Limb (tissue), 2 donors: ENCODE results near the gene DOCK1.

ENCODE experiments used
- DNase-seq, 2 donors: peaks; one replicate each; pipeline ENCODE4 v3.0.0-alpha.2; 2016; ENCODE audit errors: extremely low spot score in 2 of 2

Gene DOCK1

GRCh38 chr10:127417031-127417430 lies 511.8 kb downstream of the DOCK1 start:
- DNase-seq: no peak

DNA sequence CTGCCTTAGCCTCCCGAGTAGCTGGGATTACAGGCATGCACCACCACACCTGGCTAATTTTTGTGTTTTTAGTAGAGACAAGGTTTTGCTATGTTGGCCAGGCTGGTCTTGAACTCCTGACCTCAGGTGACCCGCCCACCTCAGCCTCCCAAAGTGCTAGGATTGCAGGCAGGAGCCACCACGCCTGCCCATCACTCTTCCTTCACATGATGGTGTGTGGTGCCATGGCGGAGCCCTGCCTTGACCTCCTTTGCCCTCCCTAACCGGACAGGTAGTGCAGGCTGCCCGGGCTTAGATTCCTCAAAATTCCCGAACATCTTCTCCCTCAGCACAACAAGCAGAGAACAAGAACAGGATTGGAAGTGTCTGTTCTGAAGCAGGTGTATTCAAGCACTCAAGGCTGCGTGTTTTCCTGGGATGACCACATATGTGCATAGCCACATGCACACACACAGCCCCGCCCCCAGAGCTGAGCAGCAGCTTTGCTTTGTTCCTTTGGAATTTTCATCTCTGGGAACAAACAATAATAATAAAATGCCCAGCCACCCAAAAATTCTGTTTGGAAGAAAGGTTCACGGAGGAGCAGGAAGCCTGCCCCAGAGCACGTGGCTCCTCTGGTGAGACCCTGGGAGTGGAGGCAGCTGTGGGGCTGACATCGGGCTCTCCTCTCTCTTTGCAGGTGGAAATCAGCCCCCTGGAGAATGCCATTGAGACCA lies 512.6 kb downstream of the DOCK1 start:
- DNase-seq: no peak

DNA sequence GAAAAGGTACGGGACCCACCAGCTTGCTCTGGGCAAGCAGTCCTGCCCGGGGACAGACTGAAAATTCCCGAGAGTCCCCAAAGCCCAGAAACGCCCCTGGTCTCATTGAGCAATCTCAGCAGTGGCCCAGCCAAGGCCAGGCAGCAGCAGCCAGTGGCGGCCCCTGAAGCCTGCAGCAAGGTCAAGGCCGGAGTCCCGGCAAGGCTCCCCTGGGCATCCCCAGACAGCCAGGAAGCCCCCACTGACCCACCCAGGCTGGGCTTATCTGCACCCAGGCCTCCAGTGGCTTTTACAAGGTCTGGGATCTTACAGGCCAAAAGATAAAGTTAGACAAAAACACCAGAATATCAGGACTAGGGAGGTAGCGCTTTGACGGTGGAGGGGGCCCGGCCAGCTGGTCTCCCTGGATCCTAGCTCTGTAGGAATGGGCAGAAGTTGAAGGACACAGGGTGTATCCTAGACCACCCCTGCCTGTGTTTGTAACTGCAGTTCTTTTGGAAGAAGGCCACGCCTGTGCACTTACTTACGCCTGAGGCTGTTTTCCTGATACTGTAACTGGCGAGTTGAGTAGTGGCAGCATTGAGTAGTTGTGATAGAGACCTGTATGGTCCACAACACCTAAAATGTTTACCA lies 513.4 kb downstream of the DOCK1 start:
- DNase-seq: no peak

DNA sequence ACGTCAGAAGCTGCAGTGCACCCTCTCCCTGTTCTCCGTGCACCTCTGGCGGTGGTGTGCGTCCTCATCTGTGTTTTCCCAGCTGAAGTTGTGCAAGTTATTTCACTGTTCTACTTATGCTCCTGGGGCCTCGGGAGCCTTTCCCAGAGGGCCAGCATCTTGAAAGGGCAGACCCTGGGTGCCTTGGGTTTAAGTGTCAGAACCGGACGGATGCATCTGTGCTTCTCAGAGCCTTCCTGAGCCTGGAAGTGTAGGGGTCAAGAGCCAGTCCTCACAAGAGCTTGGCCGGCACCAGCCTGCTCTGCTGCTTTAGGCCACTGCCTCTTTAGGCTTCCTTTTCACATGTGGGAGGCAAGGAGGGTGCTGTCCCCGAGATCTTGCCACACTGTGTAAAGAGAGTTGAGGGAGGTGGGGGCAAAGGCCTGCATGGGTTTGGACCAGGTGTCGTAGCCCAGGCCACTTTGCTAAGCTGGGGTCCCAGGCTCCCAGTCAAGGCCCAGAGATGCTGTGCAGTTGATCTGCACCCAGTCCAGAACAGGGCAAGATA lies 515.0 kb downstream of the DOCK1 start:
- no peak for DNase-seq

- DNase-seq: no peak
Measured at GRCh38 chr10:127423218-127423915, 518.1 kb downstream of the DOCK1 start.

- DNase-seq: peak in 1 of 2 donors; percentile 25
Measured at GRCh38 chr10:127424594-127425264, 519.5 kb downstream of the DOCK1 start.

- DNase-seq: no peak
Measured at GRCh38 chr10:127426746-127427145, 521.5 kb downstream of the DOCK1 start.

GRCh38 chr10:127427926-127428325 lies 522.7 kb downstream of the DOCK1 start:
- no peak for DNase-seq

DNA sequence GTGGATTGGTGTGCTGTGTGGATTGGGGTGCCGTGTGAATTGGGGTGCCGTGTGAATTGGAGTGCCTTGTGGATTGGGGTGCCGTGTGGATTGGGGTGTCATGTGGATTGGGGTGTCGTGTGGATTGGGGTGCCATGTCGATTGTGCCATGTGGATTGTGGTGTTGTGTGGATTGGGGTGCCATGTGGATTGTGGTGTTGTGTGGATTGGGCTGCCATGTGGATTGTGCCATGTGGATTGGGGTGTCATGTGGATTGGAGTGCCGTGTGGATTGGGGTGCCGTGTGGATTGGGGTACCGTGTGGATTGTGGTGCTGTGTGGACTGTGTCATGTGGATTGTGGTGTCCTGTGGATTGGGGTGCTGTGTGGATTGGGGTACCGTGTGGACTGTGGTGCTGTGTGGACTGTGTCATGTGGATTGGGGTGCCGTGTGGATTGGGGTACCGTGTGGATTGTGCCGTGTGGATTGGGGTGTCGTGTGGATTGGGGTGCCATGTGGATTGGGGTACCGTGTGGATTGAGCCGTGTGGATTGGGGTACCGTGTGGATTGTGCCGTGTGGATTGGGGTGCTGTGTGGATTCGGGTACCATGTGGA lies 523.3 kb downstream of the DOCK1 start:
- DNase-seq: no peak

DNA sequence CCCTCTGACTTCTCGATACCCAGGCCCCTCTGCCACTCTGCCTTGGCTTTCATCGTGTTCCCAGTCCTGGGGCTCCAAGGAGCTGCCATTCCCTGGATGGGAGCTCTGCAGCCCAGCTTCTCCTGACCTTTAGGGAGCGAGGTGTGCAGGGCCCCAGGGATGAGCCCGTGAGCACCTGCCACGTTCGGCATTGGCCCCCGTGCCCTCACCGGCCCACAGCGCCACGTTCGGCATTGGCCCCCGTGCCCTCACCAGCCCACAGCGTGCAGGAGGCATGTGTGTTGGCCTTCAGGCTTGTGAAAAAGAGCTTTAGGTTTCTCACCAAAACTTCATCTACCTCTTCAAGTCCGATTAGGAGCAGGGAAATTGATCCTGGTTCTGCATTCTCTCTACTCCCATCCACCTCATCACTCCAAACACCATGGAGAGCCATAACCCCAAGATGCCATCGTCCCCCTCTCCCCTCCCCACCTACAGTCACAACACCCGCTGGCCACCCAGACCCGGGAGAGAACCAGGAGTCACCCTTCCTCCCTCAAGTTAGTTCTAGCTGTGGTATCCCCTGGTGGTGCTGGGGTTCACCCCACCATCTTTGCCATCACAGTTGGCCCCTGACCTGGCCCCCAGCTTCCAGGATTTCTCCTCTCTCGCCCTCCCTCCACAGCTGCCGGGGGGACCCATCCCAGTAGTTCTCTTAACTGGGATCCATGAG lies 524.5 kb downstream of the DOCK1 start:
- DNase-seq: no peak

GRCh38 chr10:127431525-127431924 lies 526.3 kb downstream of the DOCK1 start:
- DNase-seq: no peak

DNA sequence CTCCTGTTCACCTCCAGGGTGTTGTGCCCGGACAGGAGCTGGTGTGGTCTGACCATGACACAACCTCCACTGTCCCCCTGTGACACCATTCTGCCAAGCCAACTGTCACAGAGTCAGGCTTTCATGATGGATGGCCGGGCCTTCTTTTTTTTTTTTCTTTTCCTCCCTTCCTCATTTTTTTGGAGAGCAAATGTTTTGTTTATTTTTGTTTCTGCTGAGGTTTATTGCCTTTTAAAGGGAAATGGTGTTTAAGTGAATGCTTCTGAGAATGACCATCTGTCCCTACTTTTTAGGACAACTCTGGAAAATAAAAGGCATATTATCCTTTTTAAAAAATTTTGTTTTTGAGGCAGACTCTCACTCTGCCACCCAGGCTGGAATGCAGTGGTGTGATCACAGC lies 528.8 kb downstream of the DOCK1 start:
- no peak for DNase-seq

- no peak for DNase-seq
Measured at GRCh38 chr10:127435246-127435645, 530.0 kb downstream of the DOCK1 start.

- no peak for DNase-seq
Measured at GRCh38 chr10:127440371-127440770, 535.1 kb downstream of the DOCK1 start.

DNA sequence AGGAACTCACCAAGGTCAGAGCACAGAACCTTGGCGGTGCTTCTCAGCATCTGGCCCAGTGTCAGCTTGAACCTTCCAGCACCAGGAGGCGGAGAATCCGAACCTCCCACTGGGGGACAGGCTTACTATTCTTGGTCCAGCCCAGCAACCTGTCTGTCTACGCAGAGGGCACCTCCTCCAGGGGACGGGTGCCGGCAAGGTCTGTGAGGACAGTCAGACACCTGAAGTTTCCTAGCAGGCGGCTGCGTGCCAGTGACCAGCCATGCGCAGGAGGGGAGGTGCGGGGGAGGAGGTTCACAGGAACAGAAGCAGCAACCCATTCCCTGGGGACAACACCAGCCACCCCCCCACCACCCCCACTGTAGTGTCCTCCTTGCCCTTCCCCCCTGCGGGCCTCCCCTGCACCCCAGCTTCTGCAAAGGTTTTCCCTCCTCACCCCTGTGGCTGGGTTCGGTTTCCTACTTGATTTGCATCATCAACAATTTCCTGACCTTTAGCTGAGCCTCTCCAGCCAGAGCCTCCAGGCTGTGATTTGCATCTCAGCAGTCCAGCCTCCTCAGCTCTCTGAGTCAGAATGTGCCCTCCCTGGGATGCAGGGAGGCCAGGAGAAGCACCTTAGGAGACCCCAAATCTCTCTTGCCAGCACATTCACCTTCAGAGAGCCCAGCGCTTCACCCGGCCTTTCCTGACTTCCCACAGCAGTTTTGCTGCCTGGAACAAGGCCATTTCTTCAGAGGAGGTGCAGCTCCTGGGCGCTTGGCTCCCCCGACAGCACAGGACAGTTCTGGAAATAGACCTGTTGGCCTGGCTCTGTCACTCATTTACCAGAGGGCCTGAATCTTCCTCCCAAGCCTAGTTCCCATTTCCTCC lies 536.4 kb downstream of the DOCK1 start:
- no peak for DNase-seq

DNA sequence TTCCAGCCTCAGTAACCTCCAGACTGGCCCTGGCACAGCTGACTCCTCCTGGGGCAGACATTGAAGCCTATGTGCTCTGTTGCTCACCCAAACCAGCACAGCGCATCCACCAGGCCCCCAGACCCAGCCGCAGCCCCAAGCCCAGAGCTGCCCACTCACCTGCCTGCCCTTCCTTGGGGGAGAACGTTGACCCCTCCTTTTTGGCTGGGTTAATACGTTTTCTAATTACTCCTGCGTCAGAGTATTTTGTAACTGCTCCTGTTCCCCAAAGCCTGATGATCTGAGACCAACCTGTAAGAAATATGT lies 536.9 kb downstream of the DOCK1 start:
- no peak for DNase-seq

- no peak for DNase-seq
Measured at GRCh38 chr10:127444155-127444554, 538.9 kb downstream of the DOCK1 start.

DNA sequence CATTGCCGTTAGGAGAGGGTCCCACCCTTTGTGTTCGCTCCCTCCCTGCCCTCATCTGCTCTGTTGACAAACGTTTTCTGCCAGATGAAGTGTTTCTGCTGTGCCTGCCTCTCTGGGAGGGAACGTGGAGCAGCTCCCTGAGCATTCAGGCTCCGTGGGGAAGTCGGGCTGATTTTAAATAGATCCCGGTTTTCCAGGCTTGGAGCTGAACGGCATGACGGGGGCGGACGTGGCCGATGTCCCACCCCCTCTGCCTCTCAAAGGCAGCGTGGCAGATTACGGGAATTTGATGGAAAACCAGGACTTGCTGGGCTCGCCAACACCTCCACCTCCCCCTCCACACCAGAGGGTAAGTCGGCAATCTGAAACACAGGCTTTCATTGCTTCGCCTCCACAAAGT lies 542.0 kb downstream of the DOCK1 start:
- no peak for DNase-seq

DNA sequence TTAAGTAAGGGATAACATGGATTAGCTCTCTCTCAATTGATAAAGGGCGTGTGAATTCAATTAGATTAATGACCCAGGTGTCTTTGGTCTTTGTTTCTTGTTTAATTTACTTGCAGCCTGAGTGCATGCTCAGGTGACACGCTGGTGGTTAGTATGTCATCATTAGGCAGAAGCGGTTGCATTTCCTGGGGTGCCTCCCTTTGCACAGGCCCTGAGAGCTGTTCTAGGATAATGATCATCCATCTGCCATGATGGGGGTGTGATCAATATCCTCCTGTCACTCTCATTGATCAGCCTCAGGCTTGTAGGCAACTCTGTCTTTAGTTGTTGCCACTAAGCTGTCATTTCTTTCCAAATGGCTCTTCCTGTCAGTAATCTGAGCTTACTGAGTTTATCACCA lies 544.3 kb downstream of the DOCK1 start:
- no peak for DNase-seq

GRCh38 chr10:127450644-127451043 lies 545.4 kb downstream of the DOCK1 start:
- no peak for DNase-seq
